ENCODE data around the gene GADD45A. TPM values are rescaled to one million over a fixed set of nuclear protein-coding genes. Genes with fewer than 3 reads are reported as not detected.

GADD45A gene
- total RNA-seq, 1 donor from 2014 or later: 162 TPM

DNA sequence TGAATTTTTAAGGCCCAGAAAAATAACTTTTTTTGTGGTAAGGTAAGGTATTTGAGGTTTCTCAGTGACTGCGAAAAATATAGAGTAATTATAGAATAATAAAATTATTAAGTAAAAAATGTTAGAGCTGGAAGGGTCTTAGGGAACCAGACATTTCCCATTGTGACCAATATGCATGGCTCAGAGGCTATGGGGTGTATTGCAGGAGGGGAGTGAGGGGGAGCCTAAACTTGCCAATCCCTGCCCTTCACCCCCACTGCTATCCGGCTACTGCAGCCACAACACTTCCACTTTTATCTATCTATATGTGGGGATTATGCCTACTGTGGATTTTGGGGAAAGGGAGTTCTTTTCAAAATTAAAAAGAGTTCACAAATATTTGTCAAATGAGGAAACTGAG is 7.6 kb upstream of the GADD45A start:
- Mint-ChIP-seq H3K4me3 (ENCODE audit: unreplicated experiment) (no peak overlapping the region), H3K36me3 (ENCODE audit: low read depth, unreplicated experiment) (no peaks in the 10 kb centered on the region), H3K9me3 (ENCODE audit: unreplicated experiment) (no peaks in the 10 kb centered on the region), H3K27me3 (ENCODE audit: low read depth, unreplicated experiment) (no peaks in the 10 kb centered on the region), H3K4me1 (ENCODE audit: low read depth, unreplicated experiment) (peaks cover 14% of the 10 kb centered on the region), H3K27ac (ENCODE audit: unreplicated experiment) (peak overlapping the region; percentile 6)
- Histone ChIP-seq H3K27me3 (ENCODE audit: insufficient read depth, low read length) (no peaks in the 10 kb centered on the region), H3K79me2 (ENCODE audit: insufficient read depth, low read length) (no peaks in the 10 kb centered on the region), H3K4me3 (ENCODE audit: insufficient read depth, low read depth, low read length) (no peak overlapping the region), H3K4me1 (ENCODE audit: insufficient read depth, low read length) (peaks cover 4% of the 10 kb centered on the region), H4K20me1 (ENCODE audit: insufficient read depth, low read length) (no peaks in the 10 kb centered on the region), H3K9me3 (ENCODE audit: insufficient read depth, low read depth, low read length) (no peaks in the 10 kb centered on the region), H2AFZ (ENCODE audit: low read depth, low read length) (no peak overlapping the region), H3K9ac (ENCODE audit: low read length) (no peak overlapping the region), H3K27ac (ENCODE audit: low read depth, low read length) (no peak overlapping the region), H3K36me3 (ENCODE audit: insufficient read depth, low read length) (no peaks in the 10 kb centered on the region), H3K4me2 (ENCODE audit: low read length) (no peak overlapping the region)
- TF ChIP-seq EZH2 (IDR thresholded peaks at IDR 0.05; ENCODE audit: insufficient read depth, low read length): no peak
- FAIRE-seq (no peak), DNase-seq (ENCODE audit: low read depth) (no peak)

DNA sequence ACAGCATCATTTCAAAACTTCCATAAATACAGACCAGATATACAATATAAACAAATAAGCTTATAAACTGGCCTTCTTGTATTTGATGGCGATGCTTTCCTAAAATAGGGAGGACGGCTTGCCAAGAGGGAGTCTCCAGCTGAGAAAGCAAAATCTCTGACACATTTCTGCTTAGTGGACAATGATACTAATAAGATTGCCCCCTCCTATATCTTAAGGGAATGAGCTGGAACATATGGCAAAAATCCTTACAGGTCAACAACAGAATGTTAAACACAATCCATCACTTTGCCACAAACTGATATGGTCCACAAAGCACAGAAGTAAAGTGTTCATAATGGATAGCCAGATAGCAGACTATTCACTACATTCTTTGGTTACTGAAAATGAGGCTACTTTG is 7.1 kb upstream of the GADD45A start:
- H3K9me3 Mint-ChIP-seq (ENCODE audit: unreplicated experiment): no peaks in the 10 kb centered on the region
- Histone ChIP-seq H3K4me3 (ENCODE audit: insufficient read depth, low read depth, low read length) (no peak overlapping the region), H3K4me1 (ENCODE audit: insufficient read depth, low read length) (peaks cover 7% of the 10 kb centered on the region), H4K20me1 (ENCODE audit: insufficient read depth, low read length) (no peaks in the 10 kb centered on the region), H3K9ac (ENCODE audit: low read length) (no peak overlapping the region), H3K4me2 (ENCODE audit: low read length) (no peak overlapping the region), H2AFZ (ENCODE audit: low read depth, low read length) (no peak overlapping the region), H3K9me3 (ENCODE audit: insufficient read depth, low read depth, low read length) (no peaks in the 10 kb centered on the region), H3K36me3 (ENCODE audit: insufficient read depth, low read length) (no peaks in the 10 kb centered on the region), H3K79me2 (ENCODE audit: insufficient read depth, low read length) (no peaks in the 10 kb centered on the region), H3K27ac (ENCODE audit: low read depth, low read length) (no peak overlapping the region), H3K27me3 (ENCODE audit: insufficient read depth, low read length) (no peaks in the 10 kb centered on the region)
- no peak overlapping the region for H3K4me3 Mint-ChIP-seq (ENCODE audit: unreplicated experiment)
- DNase-seq (ENCODE audit: low read depth) (peak; percentile 88), FAIRE-seq (no peak)
- H3K27me3 Mint-ChIP-seq (ENCODE audit: low read depth, unreplicated experiment): no peaks in the 10 kb centered on the region
- no peak for TF ChIP-seq EZH2 (IDR thresholded peaks at IDR 0.05; ENCODE audit: insufficient read depth, low read length)
- TF ChIP-seq, protein P1, sequence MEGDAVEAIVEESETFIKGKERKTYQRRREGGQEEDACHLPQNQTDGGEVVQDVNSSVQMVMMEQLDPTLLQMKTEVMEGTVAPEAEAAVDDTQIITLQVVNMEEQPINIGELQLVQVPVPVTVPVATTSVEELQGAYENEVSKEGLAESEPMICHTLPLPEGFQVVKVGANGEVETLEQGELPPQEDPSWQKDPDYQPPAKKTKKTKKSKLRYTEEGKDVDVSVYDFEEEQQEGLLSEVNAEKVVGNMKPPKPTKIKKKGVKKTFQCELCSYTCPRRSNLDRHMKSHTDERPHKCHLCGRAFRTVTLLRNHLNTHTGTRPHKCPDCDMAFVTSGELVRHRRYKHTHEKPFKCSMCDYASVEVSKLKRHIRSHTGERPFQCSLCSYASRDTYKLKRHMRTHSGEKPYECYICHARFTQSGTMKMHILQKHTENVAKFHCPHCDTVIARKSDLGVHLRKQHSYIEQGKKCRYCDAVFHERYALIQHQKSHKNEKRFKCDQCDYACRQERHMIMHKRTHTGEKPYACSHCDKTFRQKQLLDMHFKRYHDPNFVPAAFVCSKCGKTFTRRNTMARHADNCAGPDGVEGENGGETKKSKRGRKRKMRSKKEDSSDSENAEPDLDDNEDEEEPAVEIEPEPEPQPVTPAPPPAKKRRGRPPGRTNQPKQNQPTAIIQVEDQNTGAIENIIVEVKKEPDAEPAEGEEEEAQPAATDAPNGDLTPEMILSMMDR (IDR thresholded peaks at IDR 0.05; ENCODE audit: insufficient read depth, low read depth, low read length): no peak
- no peaks in the 10 kb centered on the region for H3K36me3 Mint-ChIP-seq (ENCODE audit: low read depth, unreplicated experiment)
- H3K27ac Mint-ChIP-seq (ENCODE audit: unreplicated experiment): no peak overlapping the region
- H3K4me1 Mint-ChIP-seq (ENCODE audit: low read depth, unreplicated experiment): peaks cover 19% of the 10 kb centered on the region

DNA sequence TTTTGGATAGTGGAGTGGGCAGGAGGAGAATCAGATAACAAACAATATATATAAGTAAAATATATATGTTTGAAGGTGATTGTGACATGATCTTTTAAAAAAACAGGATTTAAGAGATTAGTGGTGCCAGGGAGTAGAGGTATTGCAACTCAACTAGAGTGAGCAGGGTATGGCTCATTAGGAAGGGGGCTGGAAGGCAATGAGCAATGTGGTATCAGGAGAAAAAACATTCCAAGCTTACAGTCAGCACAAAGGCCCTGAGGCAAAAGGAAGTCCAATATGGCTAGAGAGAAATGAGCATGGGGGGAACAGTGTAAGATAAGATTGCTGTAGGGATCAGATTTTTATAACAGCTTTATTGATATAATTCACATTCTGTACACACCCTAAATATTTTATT is 5.3 kb upstream of the GADD45A start:
- H3K4me3 Mint-ChIP-seq (ENCODE audit: unreplicated experiment): no peak overlapping the region
- H3K27ac Mint-ChIP-seq (ENCODE audit: unreplicated experiment): no peak overlapping the region
- Histone ChIP-seq H3K4me2 (ENCODE audit: low read length) (no peak overlapping the region), H3K79me2 (ENCODE audit: insufficient read depth, low read length) (no peaks in the 10 kb centered on the region), H3K36me3 (ENCODE audit: insufficient read depth, low read length) (no peaks in the 10 kb centered on the region), H3K9me3 (ENCODE audit: insufficient read depth, low read depth, low read length) (no peaks in the 10 kb centered on the region), H3K4me1 (ENCODE audit: insufficient read depth, low read length) (peaks cover 21% of the 10 kb centered on the region), H3K27me3 (ENCODE audit: insufficient read depth, low read length) (no peaks in the 10 kb centered on the region), H3K27ac (ENCODE audit: low read depth, low read length) (no peak overlapping the region), H3K4me3 (ENCODE audit: insufficient read depth, low read depth, low read length) (no peak overlapping the region), H4K20me1 (ENCODE audit: insufficient read depth, low read length) (no peaks in the 10 kb centered on the region), H3K9ac (ENCODE audit: low read length) (no peak overlapping the region), H2AFZ (ENCODE audit: low read depth, low read length) (no peak overlapping the region)
- FAIRE-seq (no peak), DNase-seq (ENCODE audit: low read depth) (peak; percentile 45)
- H3K9me3 Mint-ChIP-seq (ENCODE audit: unreplicated experiment): no peaks in the 10 kb centered on the region
- no peaks in the 10 kb centered on the region for H3K36me3 Mint-ChIP-seq (ENCODE audit: low read depth, unreplicated experiment)
- no peaks in the 10 kb centered on the region for H3K27me3 Mint-ChIP-seq (ENCODE audit: low read depth, unreplicated experiment)
- TF ChIP-seq, protein P1 (IDR thresholded peaks at IDR 0.05; ENCODE audit: insufficient read depth, low read depth, low read length): no peak
- no peak for TF ChIP-seq EZH2 (IDR thresholded peaks at IDR 0.05; ENCODE audit: insufficient read depth, low read length)
- H3K4me1 Mint-ChIP-seq (ENCODE audit: low read depth, unreplicated experiment): peaks cover 29% of the 10 kb centered on the region
